NCI-H128 (cell line): ENCODE measurements around the gene ELOVL4.

ENCODE experiments used
- DNase-seq: peaks from one replicate; lab custom pipeline; 2025; ENCODE audit not compliant: unreplicated experiment; lab: John Stamatoyannopoulos, UW

Gene ELOVL4

GRCh38 chr6:79947191-79948186 lies at the start of gene ELOVL4:
TSS of gene ELOVL4 (minus strand) at chr6:79947553. CDS start at chr6:79947279, 274 bp downstream.
- peak; percentile 70 for DNase-seq

- no peak for DNase-seq
Measured at GRCh38 chr6:79993911-79994309, 46.6 kb upstream of the ELOVL4 start.

DNA sequence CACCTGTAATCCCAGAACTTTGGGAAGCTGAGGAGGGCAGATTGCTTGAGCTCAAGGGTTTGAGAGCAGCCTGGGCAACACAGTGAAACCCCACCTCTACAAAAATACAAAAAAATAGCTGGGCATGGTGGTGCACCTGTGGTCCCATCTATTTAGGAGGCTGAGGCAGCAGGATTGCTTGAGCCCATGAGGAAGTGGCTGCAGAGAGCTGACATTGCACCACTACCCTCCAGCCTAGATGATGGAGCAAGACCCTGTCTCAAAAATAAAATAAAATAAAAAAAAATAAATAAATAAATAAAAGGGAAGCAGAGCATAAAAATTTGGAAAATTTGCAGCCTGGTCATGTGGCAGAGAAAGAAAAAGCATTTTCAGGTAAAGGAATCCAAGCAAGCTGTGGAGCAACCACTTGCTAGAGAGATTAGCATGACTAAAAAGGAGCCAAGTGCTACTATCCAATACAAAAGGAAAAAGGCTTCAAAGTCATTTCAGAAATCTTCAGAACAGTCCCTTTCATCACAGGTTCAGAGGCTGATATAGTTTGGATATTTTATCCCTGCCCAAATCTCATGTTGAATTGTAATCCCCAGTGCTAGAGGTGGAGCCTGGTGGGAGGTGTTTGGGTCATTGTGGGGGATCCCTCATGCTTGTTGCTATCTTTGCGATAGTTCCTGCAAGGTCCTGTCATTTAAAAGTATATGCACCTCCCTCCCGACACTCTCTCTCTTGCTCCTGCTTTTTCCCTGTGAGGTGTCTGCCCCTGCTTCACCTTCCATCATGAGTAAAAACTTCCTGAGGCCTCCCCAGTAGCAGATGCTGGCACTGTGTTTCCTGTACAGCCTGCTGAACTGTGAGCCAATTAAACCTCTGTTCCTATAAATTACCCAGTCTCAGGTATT lies 45.9 kb upstream of the ELOVL4 start:
- no peak for DNase-seq

DNA sequence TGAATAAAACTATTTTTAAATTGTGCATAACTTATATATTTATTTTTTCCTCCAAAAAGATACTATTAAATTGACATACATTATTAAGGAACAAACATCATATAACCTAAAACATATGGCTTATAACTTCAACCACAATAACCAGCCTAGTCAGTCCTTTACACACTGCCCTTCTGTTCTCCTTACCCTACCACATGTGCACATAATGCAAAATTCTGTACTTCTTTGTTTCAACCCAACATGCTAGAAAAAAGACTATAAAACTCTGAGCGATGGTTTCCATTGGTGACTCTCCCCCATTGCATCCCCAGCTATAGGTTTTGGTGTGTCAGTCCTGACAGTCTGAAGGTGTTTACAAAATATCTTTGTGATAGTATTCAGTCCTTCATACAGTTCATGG lies 42.3 kb upstream of the ELOVL4 start:
- no peak for DNase-seq

DNA sequence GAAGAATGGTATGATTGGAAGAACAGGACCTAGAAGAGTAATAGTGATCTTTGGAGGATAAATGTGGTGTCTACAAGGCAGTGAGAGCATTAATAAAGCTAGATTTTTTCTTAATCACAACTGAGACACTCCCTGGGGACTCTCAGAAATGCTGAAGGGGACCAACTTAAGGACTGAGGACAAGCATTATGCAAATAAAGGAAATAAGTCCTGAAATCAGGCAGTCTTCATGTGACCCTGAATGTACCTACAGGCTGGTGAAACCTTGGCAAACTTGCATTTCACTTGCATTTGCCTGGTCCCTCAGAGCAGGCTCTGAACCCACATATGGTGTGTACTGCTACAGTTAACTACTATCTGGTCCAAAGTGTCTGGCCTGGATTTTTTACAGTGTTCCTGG lies 37.8 kb upstream of the ELOVL4 start:
- DNase-seq = no peak

DNA sequence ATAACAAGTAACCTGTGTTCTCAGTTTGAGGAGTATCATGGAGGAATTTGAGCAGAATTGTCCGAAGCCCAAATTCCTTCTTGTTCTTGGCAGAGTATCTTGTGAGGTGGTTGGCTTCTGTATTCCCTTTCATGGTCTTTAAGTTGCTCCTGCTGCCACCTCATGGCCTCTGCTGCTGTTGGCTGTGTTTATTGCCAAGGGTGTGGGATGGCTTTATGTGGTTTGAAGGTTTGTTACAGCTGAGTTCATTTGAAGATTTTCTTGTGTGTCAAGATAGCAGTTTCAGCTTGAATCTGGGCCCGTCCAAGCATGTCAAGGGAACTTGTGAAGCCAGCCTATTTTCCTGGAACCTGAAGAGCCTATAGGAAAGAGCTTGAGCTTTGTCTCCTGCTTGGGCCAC lies 36.9 kb upstream of the ELOVL4 start:
- DNase-seq = no peak

DNA sequence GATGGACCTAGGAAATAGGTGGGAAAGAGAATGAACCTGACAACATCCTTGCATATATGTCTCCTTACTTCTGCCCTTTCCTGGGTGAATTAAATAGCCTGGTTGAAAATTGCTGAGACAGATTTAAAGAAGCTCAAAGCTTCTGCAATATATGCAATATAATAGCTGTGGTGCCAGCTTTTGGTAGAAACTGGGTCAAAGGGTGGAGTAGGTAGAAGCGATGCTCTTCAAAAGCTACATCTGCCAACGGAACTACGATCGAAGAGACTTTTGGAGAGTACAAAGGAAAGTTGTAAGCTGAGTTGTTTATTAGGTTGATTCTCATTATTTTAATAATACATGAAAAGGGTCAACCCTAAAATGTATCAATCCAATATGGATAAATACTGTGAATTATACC lies 34.3 kb upstream of the ELOVL4 start:
- DNase-seq = no peak

DNA sequence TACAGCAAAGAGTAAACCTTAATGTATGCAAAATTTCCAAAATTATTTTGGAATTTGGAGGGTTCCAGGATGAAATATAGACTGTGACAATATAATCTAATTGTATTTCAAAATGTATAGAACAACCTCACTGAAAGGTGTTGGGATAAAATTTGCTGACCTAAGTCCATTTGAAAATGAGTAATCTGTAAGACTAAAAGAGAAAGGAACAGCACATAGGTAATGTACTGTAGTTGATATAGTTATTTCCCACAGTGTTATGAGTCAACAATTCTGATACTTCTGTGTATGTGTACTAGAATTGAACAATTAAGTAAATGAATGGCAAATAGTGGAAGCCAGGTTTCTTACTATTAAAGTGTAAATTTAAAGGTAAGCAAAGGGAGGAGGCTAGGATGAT lies 23.8 kb upstream of the ELOVL4 start:
- DNase-seq = no peak

DNA sequence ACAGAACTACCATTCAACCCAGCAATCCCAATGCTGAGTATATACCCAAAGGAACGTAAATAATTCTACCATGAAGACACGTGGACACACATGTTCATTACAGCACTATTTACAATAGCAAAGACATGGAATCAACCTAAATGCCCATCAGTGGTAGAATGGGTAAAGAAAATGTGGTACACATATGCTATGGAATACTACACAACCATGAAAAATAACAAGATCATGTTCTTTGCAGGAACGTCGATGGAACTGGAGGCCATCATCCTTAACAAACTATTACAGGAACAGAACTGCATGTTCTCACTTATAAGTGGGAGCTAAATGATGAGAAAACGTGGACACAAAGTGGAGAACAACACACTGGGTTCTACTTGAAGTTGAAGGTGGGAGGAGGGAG lies 22.4 kb upstream of the ELOVL4 start:
- no peak for DNase-seq

DNA sequence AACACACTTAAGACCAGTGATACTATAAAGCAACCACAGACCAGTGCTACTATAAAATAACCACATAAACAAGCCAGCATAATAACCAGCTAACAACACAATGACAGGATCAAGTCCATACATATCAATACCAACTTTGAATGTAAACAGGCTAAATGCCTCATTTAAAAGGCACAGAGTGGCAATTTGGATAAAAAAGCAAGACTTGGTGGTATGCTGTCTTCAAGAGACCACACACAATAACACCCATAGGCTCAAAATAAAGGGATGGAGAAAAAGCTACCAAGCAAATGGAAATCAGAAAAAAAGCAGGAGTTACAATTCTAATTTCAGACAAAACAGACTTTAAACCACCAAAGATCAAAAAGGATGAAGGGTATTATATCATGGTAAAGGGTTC lies 19.8 kb upstream of the ELOVL4 start:
- DNase-seq = no peak

DNA sequence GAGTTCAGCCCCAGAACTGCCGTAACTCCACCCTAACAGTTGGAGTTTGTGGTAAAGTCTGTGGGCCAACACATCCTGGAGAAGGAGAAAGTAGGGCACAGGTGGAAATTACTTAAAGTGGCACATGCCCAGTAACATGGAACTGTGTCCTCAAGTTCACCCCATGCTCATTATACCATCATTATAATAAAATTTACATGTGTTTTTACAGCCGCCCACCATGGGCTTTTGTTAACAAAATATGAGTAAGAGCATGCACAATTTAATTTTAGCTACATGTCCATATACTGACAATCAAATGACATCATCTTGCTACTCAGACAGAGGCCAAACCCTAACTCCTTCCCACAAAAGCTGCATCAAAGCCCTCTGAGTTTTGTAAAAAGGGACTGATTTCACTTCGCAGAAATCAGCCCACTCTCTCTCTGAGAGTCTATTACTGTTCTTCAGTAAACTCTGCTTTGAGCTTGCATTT lies 17.3 kb upstream of the ELOVL4 start:
- no peak for DNase-seq

- DNase-seq = no peak
Measured at GRCh38 chr6:79954849-79955248, 7.5 kb upstream of the ELOVL4 start.

DNA sequence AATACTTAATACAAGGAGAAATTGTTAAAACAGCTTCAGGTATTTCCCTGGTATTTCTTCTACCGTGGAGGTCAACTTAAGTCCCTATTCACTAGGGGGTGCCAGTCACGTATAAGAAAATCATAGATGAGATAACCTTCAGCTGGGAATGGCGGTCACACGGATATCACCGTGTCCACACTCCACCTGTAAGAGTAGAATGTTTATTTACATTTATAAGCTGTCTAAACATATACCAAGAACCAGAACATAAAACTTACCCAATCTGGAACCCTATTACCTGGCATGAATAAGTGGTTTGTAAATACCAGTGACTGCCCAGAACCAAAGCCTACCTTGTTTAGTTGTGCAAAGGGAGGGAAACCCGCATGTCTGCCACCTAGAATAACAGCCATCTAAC lies 1.9 kb upstream of the ELOVL4 start:
- DNase-seq = no peak

DNA sequence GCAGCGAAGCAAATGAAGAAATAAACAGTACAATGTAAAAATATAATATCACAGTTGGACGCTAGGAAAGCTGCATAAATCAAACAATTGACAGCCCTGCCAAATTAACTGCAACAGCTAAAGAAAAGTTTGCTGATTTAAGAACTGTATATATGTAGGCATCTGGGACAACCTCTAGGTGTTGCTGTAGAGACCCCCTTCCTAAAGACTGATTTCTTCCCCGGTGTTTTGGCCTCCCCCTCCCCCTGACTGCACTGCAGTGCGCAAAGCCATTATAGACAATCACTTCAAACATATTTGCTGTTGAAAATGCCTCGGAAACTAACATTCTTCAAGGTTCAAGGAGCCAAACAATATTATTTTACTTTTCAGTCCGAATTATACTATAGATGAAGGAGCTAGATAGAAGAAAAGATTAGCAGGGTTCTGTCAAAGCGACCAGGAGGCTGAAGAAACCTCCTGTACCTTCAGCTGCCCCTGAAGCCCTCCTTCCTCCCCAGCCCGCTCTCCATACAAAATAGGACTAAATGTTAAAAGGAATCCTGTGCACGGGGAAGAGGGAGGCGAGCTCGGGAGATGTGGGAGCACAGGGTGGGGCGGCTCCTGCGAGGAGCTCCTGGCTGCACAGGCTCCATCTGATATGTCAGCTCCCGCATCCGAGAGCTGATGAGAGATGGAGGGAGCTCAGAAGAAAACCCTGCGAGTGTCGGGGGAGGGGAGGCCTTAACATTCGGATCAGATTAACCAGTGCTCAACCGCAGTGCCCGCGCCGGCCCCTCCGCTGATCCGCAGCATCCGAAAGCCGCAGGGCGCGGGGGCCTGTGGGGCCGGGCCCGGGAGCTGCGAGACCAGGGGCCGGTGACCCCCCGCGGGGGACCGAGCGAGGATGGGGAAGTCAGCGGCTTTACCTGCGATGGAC lies 822 bp downstream of the ELOVL4 start:
- no peak for DNase-seq

GRCh38 chr6:79943133-79943532 lies 4.2 kb downstream of the ELOVL4 start:
- DNase-seq = no peak

GRCh38 chr6:79941489-79942151 lies 5.7 kb downstream of the ELOVL4 start:
- DNase-seq = no peak

DNA sequence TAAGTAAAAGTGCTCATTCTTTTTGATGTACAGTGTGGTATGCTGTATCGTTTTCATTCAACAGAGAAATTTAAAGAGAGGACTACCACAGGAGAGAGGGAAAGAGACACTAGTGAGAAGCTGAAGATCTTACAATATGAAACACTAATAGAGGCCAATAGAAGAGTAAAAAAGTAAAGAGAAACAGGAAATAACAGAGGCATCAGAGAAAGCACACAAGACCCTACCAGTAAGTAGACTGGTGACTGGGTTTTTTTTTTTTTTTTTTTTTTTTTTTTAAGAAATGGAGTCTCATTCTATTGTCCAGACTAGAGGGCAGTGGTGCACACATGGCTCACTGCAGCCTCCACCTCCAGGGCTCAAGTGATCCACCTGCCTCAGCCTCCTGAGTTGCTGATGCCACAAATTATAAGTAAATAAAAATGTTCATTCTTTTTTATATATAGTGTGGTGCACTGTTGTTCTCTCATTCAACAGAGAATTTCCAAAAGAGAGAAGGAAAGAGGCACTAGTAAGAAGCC lies 18.8 kb downstream of the ELOVL4 start:
- no peak for DNase-seq

DNA sequence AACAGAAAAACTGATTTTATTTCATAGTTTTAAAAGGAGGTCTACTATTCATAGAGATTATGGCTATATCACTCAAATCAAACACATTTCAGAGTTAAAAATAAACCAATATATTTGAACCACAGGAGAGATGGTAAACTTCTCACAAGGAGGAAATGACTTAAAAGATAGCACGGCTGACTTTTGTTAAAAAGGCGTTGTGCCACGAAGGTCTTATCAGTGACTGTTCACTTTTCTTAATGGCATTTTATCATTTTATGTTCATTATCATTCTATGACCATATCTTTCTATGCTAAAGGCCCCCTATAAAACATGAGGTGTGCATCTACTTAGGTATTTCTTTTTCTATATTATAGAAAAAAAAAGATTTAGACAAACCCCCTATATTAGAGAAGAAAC lies 19.6 kb downstream of the ELOVL4 start:
- no peak for DNase-seq

DNA sequence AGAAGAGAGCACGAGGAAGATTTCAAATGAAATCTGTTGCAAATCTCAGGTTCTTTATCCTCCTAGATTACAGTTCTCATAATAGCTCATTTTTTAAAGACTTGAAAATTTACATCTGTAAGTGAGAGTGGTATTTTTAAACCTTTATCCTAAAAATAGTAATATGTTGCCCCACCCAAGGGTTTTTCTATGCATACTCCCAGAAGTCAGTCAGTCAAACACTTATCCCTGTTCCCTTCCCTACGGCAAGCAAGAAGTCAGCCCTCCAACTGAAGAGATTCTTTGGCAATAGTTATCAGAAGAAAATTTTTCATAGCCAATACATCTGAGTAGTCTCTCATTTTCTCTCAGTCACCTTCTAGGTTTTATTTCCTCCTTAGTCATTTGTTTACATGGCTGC lies 24.1 kb downstream of the ELOVL4 start:
- DNase-seq = no peak

DNA sequence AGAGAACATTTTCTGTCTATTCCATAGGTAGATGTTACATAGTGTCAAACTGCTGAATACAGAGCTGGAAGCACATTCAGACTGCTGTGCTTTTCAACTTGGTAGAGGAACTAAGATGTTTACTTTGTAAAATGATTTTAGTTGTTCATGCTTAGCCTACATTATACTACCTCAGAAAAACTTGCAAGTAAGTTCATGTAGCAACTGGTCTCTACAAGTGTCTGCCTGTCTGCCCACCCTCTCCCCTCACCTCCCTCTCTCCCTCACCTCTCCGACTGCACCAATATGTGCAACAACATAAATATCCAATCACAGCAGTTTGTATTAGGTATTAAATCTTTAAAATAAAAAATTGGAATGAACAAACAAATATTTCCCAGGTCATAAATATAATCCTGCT lies 25.3 kb downstream of the ELOVL4 start:
- no peak for DNase-seq
